ENCODE measurements around the gene STXBP5L. TPM values are rescaled to one million over a fixed set of nuclear protein-coding genes. Genes with fewer than 3 reads are reported as not detected.
"Not testable (repeated sequence)": the region's sequence is repeated elsewhere in the genome, so short reads cannot be mapped to it uniquely, and the experiment has no call there.

The STXBP5L gene
- total and polyA plus RNA-seq, 8 donors = 0.11 to 1.5 (median 0.54) TPM

DNA sequence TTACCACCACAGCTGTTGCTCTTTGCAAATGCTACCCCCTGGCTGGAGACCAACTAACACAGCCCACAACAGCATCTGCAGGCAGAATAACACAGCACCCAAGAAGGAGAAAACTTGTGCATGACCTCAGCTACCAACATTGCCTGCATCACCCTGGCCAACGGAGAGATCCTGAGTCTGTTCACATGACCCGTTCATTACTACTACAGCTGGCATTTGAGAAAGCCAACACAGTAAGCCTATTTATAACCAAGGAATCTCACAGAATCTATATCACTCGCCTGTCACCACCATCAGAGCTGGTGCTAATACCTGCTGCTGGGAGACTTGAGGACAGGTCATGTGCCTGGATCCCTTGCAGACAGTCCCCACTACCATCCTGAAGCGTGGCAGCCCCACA lies 422.6 kb downstream of the STXBP5L start:
- no peak for FAIRE-seq
- intact Hi-C loops (cut with DNase I) = no loop called here
- Histone ChIP-seq H3K4me1 (no peaks in the 10 kb centered on the region), H3K27me3 (no peaks in the 10 kb centered on the region), H3K27ac (no peak overlapping the region), H3K36me3 (no peaks in the 10 kb centered on the region), H3K4me3 (no peak overlapping the region), H3K9me3 (no peaks in the 10 kb centered on the region)
- DNase-seq = no peak
- ATAC-seq = no peak
- TF ChIP-seq, protein P1, sequence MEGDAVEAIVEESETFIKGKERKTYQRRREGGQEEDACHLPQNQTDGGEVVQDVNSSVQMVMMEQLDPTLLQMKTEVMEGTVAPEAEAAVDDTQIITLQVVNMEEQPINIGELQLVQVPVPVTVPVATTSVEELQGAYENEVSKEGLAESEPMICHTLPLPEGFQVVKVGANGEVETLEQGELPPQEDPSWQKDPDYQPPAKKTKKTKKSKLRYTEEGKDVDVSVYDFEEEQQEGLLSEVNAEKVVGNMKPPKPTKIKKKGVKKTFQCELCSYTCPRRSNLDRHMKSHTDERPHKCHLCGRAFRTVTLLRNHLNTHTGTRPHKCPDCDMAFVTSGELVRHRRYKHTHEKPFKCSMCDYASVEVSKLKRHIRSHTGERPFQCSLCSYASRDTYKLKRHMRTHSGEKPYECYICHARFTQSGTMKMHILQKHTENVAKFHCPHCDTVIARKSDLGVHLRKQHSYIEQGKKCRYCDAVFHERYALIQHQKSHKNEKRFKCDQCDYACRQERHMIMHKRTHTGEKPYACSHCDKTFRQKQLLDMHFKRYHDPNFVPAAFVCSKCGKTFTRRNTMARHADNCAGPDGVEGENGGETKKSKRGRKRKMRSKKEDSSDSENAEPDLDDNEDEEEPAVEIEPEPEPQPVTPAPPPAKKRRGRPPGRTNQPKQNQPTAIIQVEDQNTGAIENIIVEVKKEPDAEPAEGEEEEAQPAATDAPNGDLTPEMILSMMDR (IDR thresholded peaks at IDR 0.05) = no peak
- 60 to 74% methylated on average over 4 of the region's 4 CpGs for WGBS, 2 donors

DNA sequence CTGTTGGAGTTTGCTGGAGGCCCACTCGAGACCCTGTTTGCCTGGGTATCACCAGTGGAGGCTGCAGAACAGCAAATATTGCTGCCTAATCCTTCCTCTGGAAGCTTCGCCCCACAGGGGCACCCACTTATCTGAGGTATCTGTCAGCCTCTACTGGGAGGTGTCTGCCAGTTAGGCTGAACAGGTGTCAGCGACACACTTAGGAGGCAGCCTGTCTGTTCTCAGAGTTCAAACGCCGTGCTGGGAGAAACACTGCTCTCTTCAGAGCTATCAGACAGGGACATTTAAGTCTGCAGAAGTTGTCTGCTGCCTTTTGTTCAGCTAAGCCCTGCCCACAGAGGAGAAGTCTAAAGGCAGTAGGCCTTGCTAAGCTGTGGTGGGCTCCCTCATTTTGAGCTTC lies 448.0 kb downstream of the STXBP5L start:
- 73 to 78% methylated on average over 5 of the region's 5 CpGs for WGBS, 2 donors
- DNase-seq; ATAC-seq; H3K4me1 ChIP-seq; FAIRE-seq; H3K9me3 ChIP-seq; H3K36me3 ChIP-seq; intact Hi-C loops (cut with DNase I); H3K27ac ChIP-seq; H3K4me3 ChIP-seq; H3K27me3 ChIP-seq: not testable (repeated sequence)

GRCh38 chr3:121362035-121362734 lies 454.2 kb downstream of the STXBP5L start:
- H3K36me3 ChIP-seq = no peaks in the 10 kb centered on the region
- no peaks in the 10 kb centered on the region for H3K9me3 ChIP-seq
- no peak overlapping the region for H3K27ac ChIP-seq
- DNase-seq (no peak), ATAC-seq (no peak), FAIRE-seq (no peak)
- H3K4me1 ChIP-seq = no peaks in the 10 kb centered on the region
- TF ChIP-seq, protein P1 (IDR thresholded peaks at IDR 0.05) = no peak
- WGBS, 2 donors = 48 to 56% methylated on average over 2 of the region's 2 CpGs
- no peak overlapping the region for H3K4me3 ChIP-seq
- no peaks in the 10 kb centered on the region for H3K27me3 ChIP-seq
- intact Hi-C loops (cut with DNase I) = no loop called here

- H3K27ac ChIP-seq; H3K4me1 ChIP-seq; H3K4me3 ChIP-seq; H3K9me3 ChIP-seq; DNase-seq; intact Hi-C loops (cut with DNase I); ATAC-seq; FAIRE-seq; H3K27me3 ChIP-seq; H3K36me3 ChIP-seq: not testable (repeated sequence)
- WGBS, 2 donors = 59 to 70% methylated on average over 3 of the region's 3 CpGs
Measured at GRCh38 chr3:121388308-121388707, 480.3 kb downstream of the STXBP5L start.

- ATAC-seq; intact Hi-C loops (cut with DNase I); H3K36me3 ChIP-seq; DNase-seq; H3K27ac ChIP-seq; H3K4me3 ChIP-seq; H3K9me3 ChIP-seq; H3K4me1 ChIP-seq; H3K27me3 ChIP-seq; FAIRE-seq: not testable (repeated sequence)
- WGBS, 2 donors = 40% methylated on average over 1 of the region's 1 CpG; no CpG with 5 or more reads in 1 of the 2 donors
Measured at GRCh38 chr3:121395967-121396366, 488.0 kb downstream of the STXBP5L start.

GRCh38 chr3:121398051-121398450 lies 490.0 kb downstream of the STXBP5L start:
- DNase-seq; H3K4me3 ChIP-seq; H3K4me1 ChIP-seq; H3K27me3 ChIP-seq; FAIRE-seq; ATAC-seq; H3K36me3 ChIP-seq; H3K27ac ChIP-seq; intact Hi-C loops (cut with DNase I); H3K9me3 ChIP-seq: not testable (repeated sequence)
- WGBS, 2 donors = 70 to 79% methylated on average over 8 of the region's 8 CpGs

DNA sequence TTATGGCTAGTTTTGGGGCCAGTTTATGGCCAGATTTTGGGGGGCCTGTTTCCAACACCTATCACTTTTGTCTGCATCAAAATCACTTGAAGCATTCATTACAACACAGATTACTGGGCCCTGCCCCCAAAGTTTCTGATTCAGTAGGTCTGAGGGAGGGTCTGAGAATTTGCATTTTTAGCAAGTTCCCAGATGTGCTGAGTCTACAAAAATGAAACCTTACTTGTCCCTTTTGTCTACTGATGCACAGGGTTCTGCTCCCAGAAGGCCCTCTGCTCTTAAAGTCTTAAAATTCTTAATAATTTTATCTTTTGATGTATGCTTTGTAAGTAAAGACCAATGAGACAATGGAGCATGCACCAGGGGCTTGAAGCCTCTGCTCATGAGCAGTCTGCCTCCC lies 491.8 kb downstream of the STXBP5L start:
- no peaks in the 10 kb centered on the region for H3K27me3 ChIP-seq
- intact Hi-C loops (cut with DNase I) = no loop called here
- no peak for DNase-seq

More for the DNA sequence above, 491.8 kb downstream of the STXBP5L start:
- FAIRE-seq (no peak), ATAC-seq (no peak)
- TF ChIP-seq, protein P1 (IDR thresholded peaks at IDR 0.05) = no peak
- no peaks in the 10 kb centered on the region for H3K4me1 ChIP-seq
- no peaks in the 10 kb centered on the region for H3K36me3 ChIP-seq
- no peak overlapping the region for H3K4me3 ChIP-seq
- H3K27ac ChIP-seq = no peak overlapping the region
- no peaks in the 10 kb centered on the region for H3K9me3 ChIP-seq

All from pancreas (tissue), 10 donors.